AG09319 (cell line): ENCODE measurements around the gene MYL11.
"Not testable (repeated sequence)": the region's sequence is repeated elsewhere in the genome, so short reads cannot be mapped to it uniquely, and the experiment has no call there.

ENCODE experiments used
- DNase-seq: peaks from one replicate; pipeline ENCODE4 v3.0.0-alpha.2; 2010; ENCODE audit warnings: low read depth; ENCODE audit errors: extremely low read depth
- CTCF ChIP-seq: IDR thresholded peaks from 2 replicates; pipeline ENCODE4 v1.5.1; 2011; ENCODE audit warnings: low read depth, mild to moderate bottlenecking, inconsistent platforms, low read length, moderate library complexity

Gene MYL11

DNA sequence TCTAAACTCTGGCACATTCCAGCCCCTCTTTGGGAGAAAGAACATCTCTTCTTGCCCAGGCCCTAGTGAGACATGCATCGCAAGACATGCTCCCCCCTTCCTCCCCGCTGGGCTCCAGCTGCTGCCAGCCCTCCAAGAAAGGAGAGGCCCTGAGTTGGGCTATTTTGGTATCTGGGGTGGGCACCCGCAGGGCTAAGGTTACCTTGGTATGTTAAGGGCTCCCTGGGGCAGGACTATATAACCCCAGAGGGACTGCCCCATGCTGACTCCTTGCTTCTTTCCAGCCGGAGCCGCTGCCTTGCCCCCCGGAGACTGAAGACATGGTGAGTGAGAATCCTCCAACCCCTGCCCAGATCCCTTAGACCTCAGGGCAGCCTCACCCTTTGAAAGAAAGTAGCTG, at the start of gene MYL11:
MYL11 (plus strand) TSS at position 265 of the 400 bp plus-strand sequence; CDS start at position 321, 56 bp downstream.
- DNase-seq: no peak
- TF ChIP-seq CTCF: no peak

GRCh38 chr16:30334473-30334989, 40.1 kb upstream of the MYL11 start:
- DNase-seq: not testable (repeated sequence)

- DNase-seq: not testable (repeated sequence)
Observed at GRCh38 chr16:30335028-30335597, 39.5 kb upstream of the MYL11 start.

DNA sequence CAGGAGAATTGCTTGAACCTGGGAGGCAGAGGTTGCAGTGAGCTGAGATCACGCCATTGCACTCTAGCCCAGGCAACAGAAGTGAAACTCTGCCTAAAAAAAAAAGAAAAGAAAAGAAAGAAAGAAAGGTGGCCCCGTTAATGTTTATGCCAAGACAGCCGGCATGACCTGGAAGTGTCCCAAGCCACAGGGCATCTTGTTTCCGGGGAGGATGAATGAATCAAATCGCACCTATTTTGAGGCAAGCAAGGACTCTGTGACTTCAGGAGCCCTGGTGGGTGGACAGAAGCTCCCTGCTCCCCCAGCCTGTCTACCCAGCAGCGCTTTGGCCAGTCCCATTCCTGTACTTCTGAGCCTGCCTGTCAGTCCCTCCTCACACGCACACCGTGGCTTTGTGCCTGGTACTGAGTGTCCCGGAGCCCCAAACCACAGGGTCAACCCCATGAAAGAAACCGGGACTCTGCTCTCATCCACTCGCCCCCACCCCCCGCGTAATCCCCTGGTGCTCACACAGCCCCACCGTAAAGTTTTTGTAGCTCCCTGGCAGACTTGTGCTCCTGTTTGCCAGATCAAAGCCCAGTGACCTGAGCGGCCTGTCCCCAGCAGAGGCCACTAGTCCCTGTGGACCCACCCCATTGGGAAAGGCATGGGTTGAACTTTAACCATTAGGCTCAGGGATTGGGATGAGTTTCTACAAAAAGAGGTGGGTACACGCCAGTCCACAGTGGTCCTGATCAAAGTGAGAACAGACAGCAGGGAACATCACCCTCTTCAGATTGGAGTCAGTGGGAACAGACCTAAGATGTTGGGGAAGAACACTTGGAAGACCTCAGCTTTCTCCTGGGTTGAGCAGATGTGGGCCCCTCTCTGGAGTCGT, 38.8 kb upstream of the MYL11 start:
- TF ChIP-seq CTCF: no peak
- no peak for DNase-seq

DNA sequence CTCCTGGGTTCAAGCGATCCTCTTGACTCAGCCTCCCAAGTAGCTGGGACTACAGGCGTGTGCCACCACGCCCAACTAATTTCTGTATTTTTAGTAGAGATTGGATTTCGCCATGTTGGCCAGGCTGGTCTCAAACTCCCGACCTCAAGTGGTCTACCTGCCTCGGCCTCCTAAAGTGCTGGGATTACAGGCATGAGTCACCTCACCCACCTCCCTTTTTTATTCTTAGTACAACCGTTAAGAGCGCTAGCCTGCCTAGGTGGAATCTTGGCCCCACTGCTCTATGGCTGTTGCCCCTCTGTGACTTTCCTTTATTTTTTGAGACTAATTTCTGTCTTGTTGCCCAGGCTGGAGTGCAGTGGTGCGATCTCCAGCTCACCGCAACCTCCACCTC, 36.6 kb upstream of the MYL11 start:
- DNase-seq: not testable (repeated sequence)

- not testable (repeated sequence) for DNase-seq
Observed at GRCh38 chr16:30338715-30339114, 35.9 kb upstream of the MYL11 start.

DNA sequence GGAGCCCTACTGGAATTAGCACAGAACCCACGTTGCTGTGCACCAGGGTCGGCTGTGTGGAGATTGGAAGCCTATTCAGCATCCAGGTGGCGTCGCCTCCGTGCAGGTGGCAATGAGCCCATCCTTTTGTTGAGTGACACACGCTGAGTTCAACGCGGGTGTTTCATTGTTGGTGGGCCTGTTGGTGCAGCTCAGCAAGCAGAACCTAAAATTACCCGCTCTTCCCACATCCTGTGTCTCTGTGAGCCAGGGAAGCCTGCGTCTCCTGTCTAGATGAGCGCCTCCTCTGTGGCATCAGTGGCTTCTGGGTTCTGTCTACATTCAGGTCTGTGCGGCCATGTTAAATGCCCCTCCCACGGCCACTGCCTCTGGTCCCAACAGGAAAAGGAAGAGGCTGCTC, 34.0 kb upstream of the MYL11 start:
- no peak for TF ChIP-seq CTCF
- DNase-seq: no peak

DNA sequence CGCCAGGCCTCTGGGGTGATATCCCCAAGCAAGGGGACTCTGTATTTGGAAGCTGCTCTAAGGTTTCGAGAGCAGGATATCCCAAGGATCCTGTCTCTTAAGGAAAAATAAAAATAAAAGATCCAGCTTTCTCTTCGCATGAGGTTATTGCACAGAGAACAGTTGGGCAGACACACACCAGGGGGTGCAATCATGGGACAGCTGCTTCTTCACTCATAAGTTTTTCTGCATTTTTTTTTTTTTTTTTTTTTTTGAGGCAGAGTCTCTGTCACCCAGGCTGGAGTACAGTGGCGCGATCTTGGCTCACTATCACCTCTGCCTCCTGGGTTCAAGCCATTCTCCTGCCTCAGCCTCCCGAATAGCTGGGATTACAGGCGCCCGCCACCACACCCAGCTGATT, 32.6 kb upstream of the MYL11 start:
- DNase-seq: not testable (repeated sequence)

DNA sequence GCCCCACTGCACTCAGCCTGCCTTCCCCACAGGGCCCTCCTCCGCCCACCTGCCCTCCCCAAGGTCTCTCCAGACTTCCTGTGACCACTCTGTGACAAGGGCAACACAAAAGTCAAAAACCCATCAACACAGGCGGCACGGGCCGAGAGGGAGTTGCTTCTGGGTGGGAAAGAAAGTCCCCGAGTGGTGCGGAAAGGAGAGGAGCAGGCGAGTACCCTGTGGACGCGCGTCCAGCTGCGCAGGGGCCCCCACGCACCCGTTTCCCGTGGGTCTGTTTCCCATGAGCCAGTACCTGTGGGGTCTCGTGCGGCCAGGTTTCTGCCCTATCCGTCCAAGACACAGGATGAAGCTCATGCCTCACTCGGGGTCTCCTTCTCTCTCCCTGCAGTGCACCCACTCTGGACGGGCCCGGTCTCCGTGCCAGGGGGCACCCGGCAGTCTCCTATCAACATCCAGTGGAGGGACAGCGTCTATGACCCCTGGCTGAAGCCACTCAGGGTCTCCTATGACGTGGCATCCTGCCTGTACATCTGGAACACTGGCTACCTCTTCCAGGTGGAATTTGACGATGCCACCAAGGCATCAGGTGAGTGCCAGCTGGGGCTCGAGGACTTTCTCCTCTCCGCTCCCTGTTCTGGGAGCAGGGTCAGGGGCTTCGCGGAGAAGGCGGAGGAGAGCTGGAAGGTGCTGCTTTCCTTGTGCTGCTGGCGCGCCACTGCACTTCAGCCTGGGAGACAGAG, 31.7 kb upstream of the MYL11 start:
- no peak for TF ChIP-seq CTCF
- no peak for DNase-seq

DNA sequence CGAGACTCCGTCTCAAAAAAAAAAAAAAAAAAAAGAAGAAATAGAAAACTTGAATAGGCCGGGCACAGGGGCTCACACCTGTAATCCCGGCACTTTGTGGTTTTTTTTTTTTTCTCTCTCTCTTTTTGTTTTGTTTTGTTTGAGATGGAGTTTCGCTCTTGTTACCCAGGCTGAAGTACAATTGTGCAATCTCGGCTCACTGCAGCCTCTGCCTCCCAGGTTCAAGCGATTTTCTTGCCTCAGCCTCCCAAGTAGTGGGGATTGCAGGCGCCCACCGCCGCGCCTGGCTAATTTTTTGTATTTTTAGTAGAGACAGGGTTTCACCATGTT, 31.1 kb upstream of the MYL11 start:
- DNase-seq: not testable (repeated sequence)
